GM19240 (cell line): ENCODE data around the gene ACAD8.
"Not testable (repeated sequence)": the region's sequence is repeated elsewhere in the genome, so short reads cannot be mapped to it uniquely, and the experiment has no call there.

Experiments
- DNase-seq: peaks from one replicate; pipeline ENCODE4 v3.0.0; 2011; ENCODE audit warnings: low spot score; ENCODE audit not compliant: insufficient read length

ACAD8 gene

DNA sequence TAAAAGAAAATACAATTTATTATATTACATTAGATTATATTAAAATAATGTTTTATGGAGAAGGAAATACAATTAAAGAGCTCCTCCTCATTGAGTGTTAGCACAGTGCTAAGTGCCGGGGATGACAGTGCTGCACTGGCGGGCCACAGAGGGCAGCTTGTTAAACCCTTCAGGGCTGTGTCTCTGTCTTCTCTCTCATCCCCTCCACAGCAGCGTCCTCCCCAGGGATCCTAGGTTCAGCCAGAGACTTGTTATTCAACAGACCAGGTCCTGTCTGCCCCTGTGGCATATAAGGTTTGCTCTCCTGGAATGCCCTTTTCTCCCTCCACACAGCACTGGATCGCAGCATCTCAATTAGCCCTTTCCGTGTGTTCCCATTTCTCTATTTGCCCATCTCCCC, 14.4 kb upstream of the ACAD8 start:
- DNase-seq, result no peak

DNA sequence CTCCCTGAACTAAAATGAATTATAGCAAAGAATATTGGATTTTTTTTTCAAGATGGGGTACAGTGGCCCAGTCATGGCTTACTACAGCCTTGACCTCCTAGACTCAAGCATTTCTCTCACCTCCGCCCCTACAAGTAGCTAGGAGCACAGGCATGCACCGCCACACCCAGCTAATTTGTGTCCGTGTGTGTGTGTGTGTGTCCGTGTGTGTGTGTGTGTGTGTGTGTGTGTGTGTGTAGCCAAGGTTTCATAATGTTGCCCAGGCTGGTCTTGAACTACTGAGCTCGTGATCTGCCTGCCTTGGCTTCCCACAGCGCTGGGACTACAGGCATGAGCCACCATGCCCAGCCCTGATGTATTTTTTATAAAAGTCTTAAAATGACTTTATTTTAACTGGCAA, 12.8 kb upstream of the ACAD8 start:
- DNase-seq, result no peak

DNA sequence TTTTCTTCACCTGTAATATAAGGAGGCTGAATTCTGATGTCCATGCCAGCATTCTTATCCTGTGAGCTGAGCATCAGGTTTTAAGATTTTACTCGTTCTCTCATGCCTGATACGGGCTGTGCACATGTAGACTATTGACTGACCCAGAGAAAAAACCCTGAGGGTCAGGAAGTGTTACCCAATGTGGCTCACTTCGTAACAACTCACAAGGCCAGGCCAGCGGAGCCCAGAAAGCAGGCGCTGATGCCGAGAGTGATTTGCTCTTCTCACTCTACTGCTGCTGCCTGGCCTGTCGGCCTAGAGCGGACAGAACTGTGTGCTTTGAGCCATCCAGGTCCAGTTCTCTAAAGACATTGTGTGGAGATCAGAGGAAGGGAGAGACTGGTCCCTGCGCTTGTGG, 11.0 kb upstream of the ACAD8 start:
- no peak for DNase-seq

DNA sequence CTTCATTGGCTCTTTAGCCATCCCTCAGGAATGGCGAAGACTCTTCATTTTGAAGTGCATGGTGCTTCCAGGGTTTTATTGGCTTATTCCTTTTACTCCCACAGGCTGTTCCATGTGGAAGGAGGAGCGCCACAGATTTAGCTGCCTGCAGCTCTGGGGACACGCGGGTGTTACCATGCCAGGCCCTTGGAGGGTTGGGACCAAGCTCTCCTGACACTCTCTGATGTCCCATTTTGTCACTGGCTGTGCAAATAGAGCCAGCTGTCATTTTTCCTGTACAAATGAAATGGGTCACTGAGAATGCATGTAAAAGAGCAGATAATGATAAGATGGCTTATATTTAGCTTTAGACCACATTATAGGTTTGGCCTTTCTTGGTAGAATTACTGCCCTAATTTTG, 9.5 kb upstream of the ACAD8 start:
- no peak for DNase-seq

DNA sequence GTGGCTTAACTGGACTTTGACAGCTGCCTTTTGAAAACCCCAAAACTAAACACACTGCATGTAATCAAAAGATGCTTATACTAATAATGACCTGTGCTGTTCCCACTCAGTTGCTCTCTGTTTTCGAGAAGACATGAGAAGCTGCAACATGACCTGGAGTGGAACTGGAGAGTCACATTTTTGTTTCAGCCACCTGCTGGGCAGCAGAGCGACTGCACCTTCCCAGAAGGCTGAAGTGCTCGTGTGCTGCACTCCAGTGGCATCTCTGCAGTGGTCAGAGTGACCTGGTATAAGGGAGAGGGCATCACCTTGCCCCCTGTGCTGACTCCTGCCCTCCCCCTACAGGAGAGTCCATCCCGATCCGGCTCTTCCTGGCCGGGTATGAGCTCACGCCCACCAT, 8.8 kb upstream of the ACAD8 start:
- DNase-seq, result no peak

DNA sequence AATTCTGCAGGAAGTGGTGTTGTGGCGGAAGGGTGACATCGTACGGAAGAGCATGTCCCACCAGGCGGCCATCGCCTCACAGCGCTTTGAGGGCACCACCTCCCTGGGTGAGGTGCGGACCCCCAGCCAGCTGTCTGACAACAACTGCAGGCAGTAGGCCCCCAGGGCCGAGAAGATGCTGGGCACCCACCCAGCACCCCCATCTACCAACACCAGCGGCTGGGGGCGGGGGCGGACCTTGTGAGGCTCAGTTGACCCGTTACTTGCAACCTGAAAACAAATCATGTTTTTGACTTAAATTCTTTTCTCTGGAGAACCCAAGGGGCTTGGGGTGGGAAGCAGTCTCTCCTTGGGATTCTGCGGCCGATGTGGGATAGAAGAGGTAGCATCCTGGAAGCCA, 7.9 kb upstream of the ACAD8 start:
- DNase-seq, result no peak

DNA sequence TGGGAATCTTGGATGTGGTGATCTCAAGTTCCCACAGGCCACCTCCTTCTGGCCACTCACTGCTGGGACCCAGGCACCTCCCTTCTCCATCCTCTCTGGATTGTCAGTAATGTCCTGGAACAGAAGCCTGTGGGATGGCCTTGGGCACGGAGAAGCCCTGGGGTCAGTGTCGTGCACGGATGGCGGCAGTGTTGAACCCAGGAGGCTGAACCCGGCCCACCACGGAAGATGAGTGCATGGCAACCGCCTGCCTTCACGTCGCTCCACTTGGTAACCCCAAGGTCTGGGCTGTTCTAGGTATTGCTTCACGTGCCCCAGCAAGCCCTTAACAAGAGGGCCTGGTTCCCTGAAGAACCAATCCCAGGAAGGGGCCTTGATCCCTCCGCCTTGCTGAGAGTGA, 7.3 kb upstream of the ACAD8 start:
- DNase-seq, result no peak

DNA sequence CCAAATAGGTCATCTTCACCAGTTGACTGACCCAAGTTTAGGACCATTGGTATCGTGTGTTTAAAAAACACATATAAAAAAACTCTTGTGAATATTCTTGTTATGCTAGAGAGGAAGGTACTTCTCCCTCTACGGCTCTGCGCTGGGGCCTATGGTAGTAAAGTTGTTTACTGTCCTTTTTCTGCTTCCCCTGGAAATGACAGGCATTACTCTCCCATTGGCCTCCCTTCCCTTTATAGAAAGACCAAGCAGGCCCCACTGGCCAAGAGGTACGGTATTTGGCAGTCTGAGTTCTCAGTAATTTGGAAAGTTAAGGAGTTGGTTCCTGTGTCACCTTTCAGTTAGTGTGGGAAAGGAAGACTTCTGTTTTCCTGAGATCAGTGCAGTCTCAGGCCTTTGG, 6.7 kb upstream of the ACAD8 start:
- no peak for DNase-seq

DNA sequence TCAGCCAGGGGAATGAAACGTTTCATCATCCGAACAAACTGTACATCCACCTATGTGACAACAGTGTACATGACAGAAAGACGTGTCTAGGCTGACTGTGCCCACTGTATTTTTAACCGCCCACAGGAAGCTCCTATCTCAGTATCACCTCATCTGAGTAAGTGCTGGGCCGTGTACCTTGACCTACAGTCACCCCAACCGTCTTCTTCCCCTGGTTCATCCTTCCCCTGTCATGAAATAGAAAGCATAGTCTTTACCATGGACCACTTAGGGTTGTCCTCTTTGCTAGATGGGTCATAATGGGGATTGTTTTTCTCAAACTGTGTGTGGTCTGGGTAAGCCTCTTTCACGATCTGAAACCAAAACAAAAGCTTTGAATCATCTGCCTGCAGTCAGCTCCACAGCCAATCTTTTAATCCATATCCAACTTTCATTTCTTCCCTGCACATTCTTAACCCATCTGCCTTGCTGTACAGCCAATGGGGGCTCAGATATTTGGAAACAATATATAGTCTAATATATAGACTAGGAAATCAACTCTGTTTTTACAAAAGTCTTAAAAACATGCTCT, 4.4 kb upstream of the ACAD8 start:
- DNase-seq, result no peak

DNA sequence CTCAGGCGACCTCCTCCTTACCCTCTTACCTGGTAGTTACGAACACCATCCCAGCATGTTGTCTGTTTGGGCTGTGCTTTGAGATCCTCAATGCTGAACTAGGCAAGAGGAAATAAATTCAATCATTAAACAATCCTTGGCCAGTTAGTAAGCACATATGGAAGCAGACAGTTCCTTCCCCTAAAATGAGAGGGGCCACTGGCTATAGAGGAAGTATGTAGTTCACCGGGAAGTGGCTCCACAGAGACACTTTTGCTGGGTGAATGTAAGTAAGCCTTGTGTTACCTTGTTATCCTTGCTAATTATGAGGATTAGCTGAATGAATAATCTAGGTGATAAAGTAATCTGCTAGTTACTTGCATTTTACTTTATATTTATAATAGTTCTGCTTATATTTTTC, 3.1 kb upstream of the ACAD8 start:
- DNase-seq, result no peak

DNA sequence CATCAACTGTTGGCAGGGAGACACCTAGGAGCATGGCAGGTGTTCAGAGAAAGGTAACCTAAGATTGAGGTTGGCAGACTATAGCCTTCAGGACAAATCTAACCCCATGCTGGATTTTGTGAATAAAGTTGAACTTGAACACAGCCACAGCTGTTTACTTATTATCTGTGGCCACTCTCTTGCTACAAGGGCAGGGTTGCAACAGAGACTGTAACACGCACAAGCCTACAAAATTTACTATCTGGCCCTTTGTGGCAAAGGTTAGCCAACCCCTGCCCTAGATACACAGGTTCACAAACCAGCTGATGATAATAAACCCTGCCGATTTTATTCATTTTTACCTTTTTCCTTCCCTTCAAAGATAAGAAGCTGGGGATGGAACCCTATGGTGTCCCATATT, 2.7 kb upstream of the ACAD8 start:
- no peak for DNase-seq

DNA sequence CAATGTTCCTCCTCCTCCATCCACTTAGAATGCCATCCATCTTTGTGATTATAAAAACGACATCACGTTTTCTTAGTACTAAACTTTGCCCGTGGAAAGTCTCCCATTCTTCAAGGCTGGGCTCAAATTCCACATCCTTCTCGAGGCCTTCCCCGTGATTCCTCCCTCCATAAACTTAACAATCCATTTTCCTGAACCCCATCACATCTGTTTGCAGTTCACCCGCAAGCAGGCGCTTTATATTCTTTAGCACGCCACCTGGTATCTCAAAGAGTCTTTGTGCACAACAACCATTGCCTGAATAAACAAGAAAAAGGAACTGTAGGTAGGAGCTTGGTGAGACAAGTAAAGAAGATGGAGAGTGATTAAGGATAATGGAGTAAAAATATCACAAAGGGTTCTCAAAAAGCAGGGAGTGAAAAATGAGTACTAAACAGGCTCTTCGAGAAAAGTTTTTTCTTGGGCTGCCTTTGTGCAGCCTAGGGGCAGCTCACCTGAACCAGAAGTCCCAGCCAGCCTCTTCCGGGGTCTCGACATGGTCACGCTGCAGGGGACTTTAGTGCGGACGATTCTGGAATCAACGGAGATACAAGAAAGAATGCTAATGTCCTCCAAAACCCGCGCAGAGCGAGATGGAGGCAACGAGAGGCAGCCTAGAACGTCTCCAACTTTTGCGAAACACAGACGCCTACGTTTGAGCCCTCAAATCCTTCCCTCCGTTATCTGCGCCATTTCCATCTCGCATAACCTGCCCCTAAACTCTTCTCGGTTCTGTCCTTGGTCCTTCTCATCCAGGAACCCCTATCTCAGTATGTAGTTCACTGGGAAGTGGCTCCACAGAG, 801 bp upstream of the ACAD8 start:
- DNase-seq, result no peak

DNA sequence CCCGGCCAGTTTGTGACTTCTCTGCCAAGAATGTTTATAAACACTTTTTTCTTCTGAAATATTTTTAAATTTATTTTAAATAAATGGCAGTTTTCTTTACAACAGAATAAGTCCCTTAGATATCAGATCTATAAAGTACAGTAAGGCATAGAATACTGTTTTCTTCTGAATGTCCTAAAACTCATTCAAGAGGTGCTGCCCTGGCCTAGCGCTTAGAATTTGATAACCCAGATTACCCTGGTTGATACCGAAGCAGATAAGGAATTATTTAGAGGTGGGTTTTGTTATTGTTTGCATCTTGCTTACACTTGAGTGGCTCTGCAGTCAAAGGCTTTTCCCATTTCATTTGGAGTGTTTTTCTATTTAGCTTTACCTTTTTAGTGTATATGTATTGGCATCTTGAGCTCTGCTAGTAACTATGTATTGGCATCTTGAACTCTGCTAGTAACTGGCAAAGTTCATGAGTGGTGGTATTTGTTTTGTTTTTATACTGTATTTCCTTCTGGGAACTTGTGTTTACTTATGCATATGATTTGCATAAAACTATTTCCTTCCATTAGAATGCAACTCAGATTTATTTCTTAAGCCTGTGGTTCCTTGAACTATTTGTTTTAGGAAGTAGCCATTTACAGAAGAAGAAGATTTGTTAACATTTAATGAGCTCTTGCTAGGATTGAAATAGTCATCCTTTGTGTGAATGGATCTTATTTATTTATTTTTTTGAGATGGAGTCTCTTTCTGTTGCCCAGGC, 1.2 kb downstream of the ACAD8 start:
- DNase-seq, result no peak

DNA sequence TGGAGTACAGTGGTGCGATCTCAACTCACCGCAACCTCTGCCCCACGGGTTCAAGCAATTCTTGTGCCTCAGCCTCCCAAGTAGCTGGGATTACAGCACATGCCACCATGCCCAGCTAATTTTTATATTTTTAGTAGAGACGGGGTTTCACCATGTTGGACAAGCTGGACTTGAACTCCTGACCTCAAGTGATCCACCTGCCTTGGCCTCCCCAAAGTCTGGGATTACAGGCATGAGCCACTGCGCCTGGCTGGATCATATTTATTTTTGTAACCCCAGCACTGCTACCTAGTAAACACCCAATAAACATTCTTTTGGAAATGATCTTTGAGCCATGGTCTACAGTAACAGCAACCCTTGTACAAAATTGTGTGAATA, 1.8 kb downstream of the ACAD8 start:
- not testable (repeated sequence) for DNase-seq

DNA sequence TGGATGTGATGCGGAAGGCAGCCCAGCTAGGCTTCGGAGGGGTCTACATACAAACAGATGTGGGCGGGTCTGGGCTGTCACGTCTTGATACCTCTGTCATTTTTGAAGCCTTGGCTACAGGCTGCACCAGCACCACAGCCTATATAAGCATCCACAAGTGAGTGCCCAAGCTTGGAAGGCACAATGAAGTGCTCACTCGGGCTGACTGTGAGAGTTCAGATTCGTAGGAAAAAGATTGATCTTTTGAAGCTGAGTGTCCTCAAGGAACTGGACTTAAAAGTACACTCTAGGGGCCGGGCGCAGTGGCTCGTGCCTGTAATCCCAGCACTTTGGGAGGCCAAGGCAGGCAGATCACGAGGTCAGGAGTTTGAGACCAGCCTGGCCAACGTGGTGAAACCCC, 3.7 kb downstream of the ACAD8 start:
- DNase-seq, result no peak

DNA sequence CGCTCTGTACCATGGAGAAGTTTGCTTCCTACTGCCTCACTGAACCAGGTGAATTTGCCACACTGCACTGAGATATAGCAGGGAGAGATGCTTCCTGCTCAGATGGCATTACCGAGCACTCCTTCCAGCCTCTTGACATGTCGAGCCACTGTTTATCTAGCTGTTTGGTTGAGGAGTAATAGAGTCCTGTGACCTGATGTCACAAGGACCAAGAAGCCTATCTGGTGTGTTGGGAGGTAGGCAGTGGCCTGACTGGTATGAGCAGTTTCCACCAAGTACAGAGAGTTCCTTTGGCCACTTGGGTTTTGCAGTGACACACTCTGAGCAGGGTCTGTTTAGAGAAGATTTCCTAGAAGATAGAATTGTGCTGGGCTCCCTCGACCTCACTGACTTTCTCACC, 5.2 kb downstream of the ACAD8 start:
- no peak for DNase-seq

DNA sequence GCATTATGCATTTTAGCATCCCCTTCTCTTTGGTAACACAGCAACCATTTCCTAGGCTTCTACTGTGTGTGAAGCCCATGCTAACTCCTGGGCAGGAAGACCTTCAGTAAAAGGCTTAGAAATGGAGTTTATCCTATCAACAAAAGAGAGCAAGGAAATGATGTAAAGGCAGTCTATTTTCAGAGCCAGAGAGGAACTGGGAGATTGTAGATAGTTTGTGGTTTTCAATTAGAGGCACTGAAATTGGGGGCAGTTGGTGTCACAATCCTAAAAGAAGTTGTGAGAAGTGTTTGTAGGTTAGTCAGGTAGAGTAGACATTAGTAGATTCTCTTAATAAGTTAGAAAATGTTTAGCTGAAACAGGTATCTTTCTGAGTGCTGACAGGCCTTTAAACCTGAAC, 7.1 kb downstream of the ACAD8 start:
- no peak for DNase-seq

DNA sequence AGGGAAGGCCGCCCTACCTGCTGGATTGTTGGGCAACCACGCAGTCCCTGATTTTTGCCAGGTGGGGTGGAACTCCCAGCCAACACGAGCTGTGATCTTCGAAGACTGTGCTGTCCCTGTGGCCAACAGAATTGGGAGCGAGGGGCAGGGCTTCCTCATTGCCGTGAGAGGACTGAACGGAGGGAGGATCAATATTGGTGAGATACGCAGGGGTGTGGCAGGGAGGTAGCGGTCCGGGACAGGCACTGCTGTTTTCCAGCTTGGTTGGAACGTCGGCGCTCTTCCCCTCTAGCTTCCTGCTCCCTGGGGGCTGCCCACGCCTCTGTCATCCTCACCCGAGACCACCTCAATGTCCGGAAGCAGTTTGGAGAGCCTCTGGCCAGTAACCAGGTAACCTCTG, 7.6 kb downstream of the ACAD8 start:
- no peak for DNase-seq

DNA sequence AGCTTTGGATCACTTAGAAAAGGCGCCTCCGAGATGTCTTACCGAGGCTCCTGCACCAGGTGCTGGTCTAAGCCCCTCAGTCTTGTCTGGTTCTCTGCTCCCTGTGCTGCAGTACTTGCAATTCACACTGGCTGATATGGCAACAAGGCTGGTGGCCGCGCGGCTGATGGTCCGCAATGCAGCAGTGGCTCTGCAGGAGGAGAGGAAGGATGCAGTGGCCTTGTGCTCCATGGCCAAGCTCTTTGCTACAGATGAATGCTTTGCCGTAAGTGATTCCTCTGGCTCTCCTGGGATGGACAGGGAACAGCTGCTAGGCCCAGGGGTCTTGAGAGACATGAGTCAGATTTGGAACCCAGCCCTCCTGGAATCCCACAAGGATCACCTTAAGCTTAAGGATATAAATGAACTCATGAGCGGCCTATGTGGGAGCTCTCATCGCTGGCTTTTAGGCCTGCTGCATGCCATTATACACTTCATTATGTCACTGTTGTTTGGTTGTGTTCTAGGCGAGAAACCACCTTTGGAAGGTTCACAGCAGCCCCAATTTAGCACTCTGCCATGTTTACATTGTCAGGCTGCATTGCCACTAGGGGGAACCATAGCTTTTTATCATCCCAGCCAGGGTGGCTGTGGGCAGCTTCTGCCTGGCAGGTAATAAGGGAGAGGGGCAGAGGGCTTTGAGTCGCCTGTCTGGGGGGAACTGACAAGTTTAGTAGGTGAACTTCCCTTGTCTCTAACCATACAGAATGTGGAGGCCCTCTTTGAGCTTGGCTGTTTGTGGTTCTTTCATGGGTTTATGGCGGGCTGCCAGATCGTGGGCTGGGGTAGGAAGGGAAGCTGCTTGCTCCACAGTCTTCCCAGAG, 8.5 kb downstream of the ACAD8 start:
- no peak for DNase-seq

DNA sequence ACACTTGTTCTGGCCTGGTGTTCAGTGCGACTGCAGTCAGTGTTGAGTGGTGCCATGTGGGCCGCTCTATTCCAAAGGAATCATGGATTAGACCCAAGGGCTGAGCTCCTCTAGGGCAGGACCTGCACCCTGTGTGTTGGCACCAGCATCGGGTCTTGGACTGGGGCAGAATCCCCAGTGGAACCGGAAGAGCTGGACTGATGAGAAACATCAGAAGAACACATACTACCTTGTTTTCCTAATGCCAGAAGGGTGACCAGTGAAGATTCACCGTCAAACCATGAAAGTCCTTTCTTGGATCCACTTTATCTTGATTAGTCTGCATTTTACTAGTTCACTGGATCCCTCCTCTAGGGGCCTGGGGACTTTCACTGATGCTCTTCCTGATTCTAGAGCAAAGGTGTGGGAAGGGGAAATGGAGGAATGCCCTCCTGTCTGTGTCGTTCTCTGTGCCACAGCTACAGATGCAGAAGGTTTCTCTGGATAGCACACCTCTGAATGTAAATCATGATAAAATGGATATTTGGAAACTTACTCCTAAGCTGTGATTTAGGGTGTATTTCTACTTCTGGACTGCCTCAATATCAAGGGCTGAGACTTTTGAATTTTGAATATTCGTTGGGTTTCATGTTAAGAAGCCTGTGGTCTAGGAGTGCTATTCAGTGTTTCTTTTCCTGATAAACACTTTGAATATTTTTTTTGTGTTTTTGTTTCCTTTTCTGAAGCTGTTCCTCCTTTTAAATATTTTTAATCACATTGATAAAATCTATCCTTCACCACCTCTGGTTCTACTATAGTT, 11.8 kb downstream of the ACAD8 start:
- no peak for DNase-seq

DNA sequence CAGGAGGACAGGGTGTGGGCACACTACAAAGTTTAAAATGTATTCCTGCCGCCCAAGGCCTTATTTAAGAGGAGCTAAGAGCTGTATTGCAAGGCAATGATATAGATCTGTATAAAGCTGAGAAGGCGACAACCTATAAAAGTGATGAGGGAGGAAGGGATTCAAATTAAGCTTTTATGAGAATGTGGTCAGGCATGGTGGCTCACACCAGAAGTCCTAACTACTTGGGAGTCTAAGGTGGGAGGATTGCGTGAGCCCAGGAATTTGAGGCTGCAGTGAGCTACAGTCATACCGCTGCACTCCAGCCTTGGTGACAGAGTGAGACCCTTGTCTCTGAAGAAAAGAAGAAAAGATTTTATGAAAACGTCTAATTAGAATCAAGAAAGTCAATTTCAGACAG, 13.1 kb downstream of the ACAD8 start:
- no peak for DNase-seq
